CD14-positive monocyte (primary cell): Measurements from ENCODE around the gene RARRES2. TPM values are rescaled to one million over a fixed set of nuclear protein-coding genes. Genes with fewer than 3 reads are reported as not detected.
A peak's percentile ranks its signal among the peaks of the same experiment; 100 is the strongest.

Source experiments
- DNase-seq, 3 donors: peaks; one replicate each; pipeline ENCODE4 v3.0.0-alpha.2; 2011 to 2022
- H2AFZ ChIP-seq: 2 replicates; pipeline ENCODE4 v1.6.0; 2012; ENCODE audit warnings: mild to moderate bottlenecking, low read depth, low read length, inconsistent platforms; ENCODE audit not compliant: insufficient read depth, poor library complexity, severe bottlenecking
- H3K27ac ChIP-seq, 2 donors: 1 replicate in 1 of 2; 2 replicates in 1 of 2; pipeline ENCODE4 v1.5.1; 2012 to 2013; ENCODE audit warnings: low read length in 2 of 2, control low read depth in 1 of 2, inconsistent platforms in 1 of 2, low read depth in 1 of 2, mild to moderate bottlenecking in 1 of 2
- H3K27me3 ChIP-seq, 2 donors: one replicate each; pipeline versions ENCODE4 v1.6.0 to v1.6.1; 2011 to 2013; ENCODE audit warnings: low read length in 2 of 2; ENCODE audit not compliant: control insufficient read depth in 2 of 2, insufficient read depth in 2 of 2
- H3K36me3 ChIP-seq, 2 donors: replicated peaks in 1 of 2; 1 replicate in 1 of 2; 2 replicates in 1 of 2; pipeline versions ENCODE4 v1.5.1 to v1.6.1; 2012 to 2013; ENCODE audit warnings: low read length in 2 of 2, control low read depth in 1 of 2, inconsistent platforms in 1 of 2, mild to moderate bottlenecking in 1 of 2; ENCODE audit not compliant: insufficient read depth in 2 of 2, control insufficient read depth in 1 of 2
- H3K4me1 ChIP-seq, 2 donors: 1 replicate in 1 of 2; 2 replicates in 1 of 2; pipeline versions ENCODE4 v1.5.1 to v1.6.1; 2012 to 2013; ENCODE audit warnings: low read length in 2 of 2, control low read depth in 1 of 2, inconsistent platforms in 1 of 2, mild to moderate bottlenecking in 1 of 2, moderate library complexity in 1 of 2; ENCODE audit not compliant: insufficient read depth in 2 of 2, control insufficient read depth in 1 of 2
- H3K4me2 ChIP-seq: replicated peaks from 2 replicates; pipeline ENCODE3; 2012; ENCODE audit warnings: low read length, moderate library complexity, mild to moderate bottlenecking; ENCODE audit not compliant: poor library complexity, severe bottlenecking; ENCODE audit errors: extremely low read depth
- H3K4me3 ChIP-seq, 3 experiments: fragments of 200-600 bp in 1 of 3; sonication (generic) in 1 of 3; replicated peaks in 1 of 3; 1 replicate in 2 of 3; 2 replicates in 1 of 3; pipeline ENCODE4 v1.5.1; 2011 to 2013; ENCODE audit warnings: low read length in 3 of 3, mild to moderate bottlenecking in 3 of 3, control low read depth in 2 of 3, low read depth in 2 of 3, inconsistent platforms in 1 of 3, moderate library complexity in 1 of 3
- H3K79me2 ChIP-seq: 2 replicates; pipeline ENCODE4 v1.6.0; 2012; ENCODE audit warnings: mild to moderate bottlenecking, control low read depth, inconsistent platforms, low read length, moderate library complexity; ENCODE audit not compliant: insufficient read depth
- H3K9ac ChIP-seq: 2 replicates; pipeline ENCODE4 v1.6.0; 2017; ENCODE audit warnings: low read length, mild to moderate bottlenecking; ENCODE audit not compliant: insufficient read depth, poor library complexity, severe bottlenecking
- H3K9me3 ChIP-seq, 2 donors: replicated peaks in 1 of 2; 1 replicate in 1 of 2; 2 replicates in 1 of 2; pipeline versions ENCODE4 v1.5.1 to v1.6.1; 2012 to 2013; ENCODE audit warnings: low read length in 2 of 2, control low read depth in 1 of 2; ENCODE audit not compliant: control insufficient read depth in 1 of 2, insufficient read depth in 1 of 2
- H4K20me1 ChIP-seq: 2 replicates; pipeline ENCODE4 v1.6.0; 2012; ENCODE audit warnings: mild to moderate bottlenecking, low read length, control low read depth, moderate library complexity; ENCODE audit not compliant: insufficient read depth
- H3K27ac Mint-ChIP-seq, 7 donors: one replicate each; pipeline ENCODE4 v1.8.0; 2020; ENCODE audit warnings: mild to moderate bottlenecking in 7 of 7, mixed read lengths in 7 of 7, moderate library complexity in 6 of 7, inconsistent platforms in 2 of 7
- H3K27me3 Mint-ChIP-seq, 3 donors: one replicate each; pipeline ENCODE4 v1.8.0; 2021 to 2022; ENCODE audit warnings: low read depth in 3 of 3, mild to moderate bottlenecking in 3 of 3, mixed read lengths in 3 of 3, moderate library complexity in 3 of 3, inconsistent platforms in 1 of 3
- H3K36me3 Mint-ChIP-seq, 2 donors: one replicate each; pipeline ENCODE4 v1.8.0; 2020; ENCODE audit warnings: mixed read lengths in 2 of 2, inconsistent platforms in 1 of 2, mild to moderate bottlenecking in 1 of 2
- H3K4me1 Mint-ChIP-seq: one replicate; pipeline ENCODE4 v1.8.0; 2020; ENCODE audit warnings: mild to moderate bottlenecking, mixed read lengths
- H3K4me3 Mint-ChIP-seq, 2 donors: one replicate each; pipeline ENCODE4 v1.8.0; 2020; ENCODE audit warnings: mild to moderate bottlenecking in 2 of 2, mixed read lengths in 2 of 2, moderate library complexity in 1 of 2
- H3K9me3 Mint-ChIP-seq, 7 donors: one replicate each; pipeline ENCODE4 v1.8.0; 2020 to 2022; ENCODE audit warnings: mixed read lengths in 7 of 7, mild to moderate bottlenecking in 6 of 7, moderate library complexity in 6 of 7, inconsistent platforms in 2 of 7
- WGBS: methylation state at CpG from one replicate; pipeline ENCODE4 v1.1.5; 2013; ENCODE audit warnings: missing lambda C conversion rate; ENCODE audit not compliant: insufficient coverage; 5-methylcytosine and 5-hydroxymethylcytosine counted together
- intact Hi-C, 2 donors: fragments of 100-400 bp; cut with micrococcal nuclease; formaldehyde crosslinking; loops; one replicate each; pipeline versions ENCODE4 v1.15.0 to v1.15.1; 2023
- polyA plus RNA-seq, 3 donors: library from polyadenylated mRNA; depleted of rRNA in 1 of 3; unstranded in 2 of 3; stranded (reverse) in 1 of 3; fragments of 300-500 nt in 2 of 3; fragments of >200 nt in 1 of 3; fragmentation: Illumina TruSeq in 2 of 3; gene quantifications; 1 replicate in 2 of 3; 2 replicates in 1 of 3; pipeline ENCODE4 v1.2.3, GENCODE V29; 2012 to 2021
- TF ChIP-seq, protein P1 (sequence below): fragments of 200-600 bp; IDR thresholded peaks from one replicate; pipeline ENCODE4 v1.8.0; 2022; ENCODE audit warnings: antibody characterized with exemption, mild to moderate bottlenecking

RARRES2 gene
- polyA plus RNA-seq, 3 donors: not detected

DNA sequence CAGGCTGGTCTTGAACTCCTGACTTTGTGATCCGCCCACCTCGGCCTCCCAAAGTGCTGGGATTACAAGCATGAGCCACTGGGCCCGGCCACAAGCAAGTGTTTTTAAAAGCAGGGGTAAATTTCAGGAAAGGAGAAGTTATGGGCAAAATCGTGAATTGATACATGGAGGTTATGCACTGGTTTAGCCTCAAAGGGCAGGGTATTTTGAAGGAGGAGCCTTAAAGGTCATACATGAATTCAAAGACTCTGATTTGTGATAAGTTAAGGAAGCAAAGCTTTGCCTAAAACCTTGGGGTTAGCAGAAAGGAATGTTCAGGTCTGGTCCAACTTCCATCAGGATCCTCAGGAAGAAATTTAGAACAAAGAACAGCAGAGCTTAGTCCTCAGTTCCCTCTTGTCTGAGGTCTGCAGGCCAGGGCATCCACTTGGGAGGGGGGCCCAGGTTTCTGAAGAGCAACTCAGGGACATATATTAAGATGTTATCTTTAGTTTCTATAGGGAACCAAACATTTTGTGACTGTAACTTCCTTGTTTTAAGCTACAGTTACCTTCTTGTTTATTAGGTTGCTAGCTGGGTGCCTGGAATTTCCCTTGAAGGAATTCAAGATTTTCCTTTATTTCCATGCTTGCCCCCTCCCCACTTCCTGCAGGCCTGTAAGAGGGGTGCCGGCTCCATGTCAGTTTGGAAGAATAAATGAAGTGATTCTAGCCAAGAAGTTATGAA, 24.4 kb upstream of the RARRES2 start:
- WGBS: 16% methylated on average over 4 of the region's 5 CpGs
- Histone ChIP-seq H3K27ac (peak overlapping the region; percentile 66 to 90), H3K9ac (peak overlapping the region; percentile 58), H3K36me3 (peaks cover 4 to 5% of the 10 kb centered on the region in 2 donors), H3K4me2 (peak overlapping the region; percentile 19), H2AFZ (no peak overlapping the region), H3K9me3 (no peaks in the 10 kb centered on the region), H3K4me1 (peaks cover 64 to 76% of the 10 kb centered on the region in 2 donors), H4K20me1 (peaks cover 18% of the 10 kb centered on the region), H3K27me3 (no peaks in the 10 kb centered on the region), H3K79me2 (peaks cover 23% of the 10 kb centered on the region), H3K4me3 (peak overlapping the region in 1 of 3 experiments; percentile 5)
- H3K4me1 Mint-ChIP-seq: peaks cover 64% of the 10 kb centered on the region
- TF ChIP-seq, protein P1, sequence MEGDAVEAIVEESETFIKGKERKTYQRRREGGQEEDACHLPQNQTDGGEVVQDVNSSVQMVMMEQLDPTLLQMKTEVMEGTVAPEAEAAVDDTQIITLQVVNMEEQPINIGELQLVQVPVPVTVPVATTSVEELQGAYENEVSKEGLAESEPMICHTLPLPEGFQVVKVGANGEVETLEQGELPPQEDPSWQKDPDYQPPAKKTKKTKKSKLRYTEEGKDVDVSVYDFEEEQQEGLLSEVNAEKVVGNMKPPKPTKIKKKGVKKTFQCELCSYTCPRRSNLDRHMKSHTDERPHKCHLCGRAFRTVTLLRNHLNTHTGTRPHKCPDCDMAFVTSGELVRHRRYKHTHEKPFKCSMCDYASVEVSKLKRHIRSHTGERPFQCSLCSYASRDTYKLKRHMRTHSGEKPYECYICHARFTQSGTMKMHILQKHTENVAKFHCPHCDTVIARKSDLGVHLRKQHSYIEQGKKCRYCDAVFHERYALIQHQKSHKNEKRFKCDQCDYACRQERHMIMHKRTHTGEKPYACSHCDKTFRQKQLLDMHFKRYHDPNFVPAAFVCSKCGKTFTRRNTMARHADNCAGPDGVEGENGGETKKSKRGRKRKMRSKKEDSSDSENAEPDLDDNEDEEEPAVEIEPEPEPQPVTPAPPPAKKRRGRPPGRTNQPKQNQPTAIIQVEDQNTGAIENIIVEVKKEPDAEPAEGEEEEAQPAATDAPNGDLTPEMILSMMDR: no peak
- peaks cover 1 to 4% of the 10 kb centered on the region in 2 donors for H3K36me3 Mint-ChIP-seq
- H3K4me3 Mint-ChIP-seq: peak overlapping the region; percentile 27 to 51
- intact Hi-C loops: loop anchor here (5.0 to 10.0 kb wide), 2 partner anchors 419 to 524 kb away; no protein-coding TSS in a partner anchor
- DNase-seq: peak; percentile 68 to 92 (median 87)
- H3K9me3 Mint-ChIP-seq: peaks cover 0 to 2% (median 0%) of the 10 kb centered on the region in 7 donors
- peak overlapping the region; percentile 97 to 99 (median 98) for H3K27ac Mint-ChIP-seq
- H3K27me3 Mint-ChIP-seq: peaks cover 0 to 3% (median 0%) of the 10 kb centered on the region in 3 donors

GRCh38 chr7:150365194-150365593, 23.8 kb upstream of the RARRES2 start:
- H3K36me3 Mint-ChIP-seq: no peaks in the 10 kb centered on the region
- peaks cover 0 to 3% (median 0%) of the 10 kb centered on the region in 3 donors for H3K27me3 Mint-ChIP-seq
- 52% methylated on average over 9 of the region's 10 CpGs for WGBS
- H3K4me1 Mint-ChIP-seq: peaks cover 58% of the 10 kb centered on the region
- no peak for DNase-seq
- peaks cover 60 to 70% of the 10 kb centered on the region in 2 donors for H3K4me1 ChIP-seq
- peak overlapping the region; percentile 58 for H3K9ac ChIP-seq
- peak overlapping the region; percentile 66 to 90 for H3K27ac ChIP-seq
- H2AFZ ChIP-seq: no peak overlapping the region
- no peak overlapping the region for H3K4me2 ChIP-seq
- intact Hi-C loops: loop anchor here (5.0 to 10.0 kb wide), 2 partner anchors 420 to 523 kb away; no protein-coding TSS in a partner anchor
- no peaks in the 10 kb centered on the region for H3K9me3 ChIP-seq
- no peak overlapping the region for H3K4me3 Mint-ChIP-seq
- H3K4me3 ChIP-seq: no peak overlapping the region
- no peaks in the 10 kb centered on the region for H3K27me3 ChIP-seq
- no peaks in the 10 kb centered on the region for H3K9me3 Mint-ChIP-seq
- peak overlapping the region; percentile 97 to 99 (median 98) for H3K27ac Mint-ChIP-seq
- H3K36me3 ChIP-seq: no peaks in the 10 kb centered on the region
- H4K20me1 ChIP-seq: peaks cover 12% of the 10 kb centered on the region
- TF ChIP-seq, protein P1: no peak
- H3K79me2 ChIP-seq: peaks cover 16% of the 10 kb centered on the region
